ENCODE results near the gene SORBS1.

DNA sequence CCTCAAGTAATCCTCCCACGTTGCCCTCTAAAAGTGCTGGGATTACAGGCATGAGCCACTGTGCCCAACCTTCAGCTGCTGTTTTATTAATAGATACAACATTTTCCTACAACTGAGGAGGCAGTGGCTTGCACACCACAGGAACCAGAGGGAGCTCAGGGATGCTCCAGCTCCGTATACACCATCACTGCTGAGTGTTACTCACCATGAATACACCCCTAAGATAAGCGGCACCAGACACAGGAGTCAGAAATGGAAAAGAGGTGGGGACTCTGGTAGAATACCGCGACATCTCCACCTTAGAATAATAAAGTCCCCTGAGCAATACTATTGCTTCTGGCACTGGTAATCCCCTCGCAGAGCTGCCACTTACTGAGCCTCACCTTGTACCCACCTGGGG is 201.7 kb downstream of the SORBS1 start:
- TF ChIP-seq RAD21 (conservative IDR thresholded peaks at IDR 0.05), result no peak
- TF ChIP-seq, protein P1, sequence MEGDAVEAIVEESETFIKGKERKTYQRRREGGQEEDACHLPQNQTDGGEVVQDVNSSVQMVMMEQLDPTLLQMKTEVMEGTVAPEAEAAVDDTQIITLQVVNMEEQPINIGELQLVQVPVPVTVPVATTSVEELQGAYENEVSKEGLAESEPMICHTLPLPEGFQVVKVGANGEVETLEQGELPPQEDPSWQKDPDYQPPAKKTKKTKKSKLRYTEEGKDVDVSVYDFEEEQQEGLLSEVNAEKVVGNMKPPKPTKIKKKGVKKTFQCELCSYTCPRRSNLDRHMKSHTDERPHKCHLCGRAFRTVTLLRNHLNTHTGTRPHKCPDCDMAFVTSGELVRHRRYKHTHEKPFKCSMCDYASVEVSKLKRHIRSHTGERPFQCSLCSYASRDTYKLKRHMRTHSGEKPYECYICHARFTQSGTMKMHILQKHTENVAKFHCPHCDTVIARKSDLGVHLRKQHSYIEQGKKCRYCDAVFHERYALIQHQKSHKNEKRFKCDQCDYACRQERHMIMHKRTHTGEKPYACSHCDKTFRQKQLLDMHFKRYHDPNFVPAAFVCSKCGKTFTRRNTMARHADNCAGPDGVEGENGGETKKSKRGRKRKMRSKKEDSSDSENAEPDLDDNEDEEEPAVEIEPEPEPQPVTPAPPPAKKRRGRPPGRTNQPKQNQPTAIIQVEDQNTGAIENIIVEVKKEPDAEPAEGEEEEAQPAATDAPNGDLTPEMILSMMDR (IDR thresholded peaks at IDR 0.05; ENCODE audit: poor library complexity, severe bottlenecking), result no peak
- no peak for TF ChIP-seq POLR2AphosphoS5 (IDR thresholded peaks at IDR 0.05)
- no peak for TF ChIP-seq REST (IDR thresholded peaks at IDR 0.05; ENCODE audit: borderline replicate concordance)
- no peak for TF ChIP-seq MXI1 (conservative IDR thresholded peaks at IDR 0.05; ENCODE audit: poor library complexity, severe bottlenecking)
- no peak for TF ChIP-seq EP300 (conservative IDR thresholded peaks at IDR 0.05; ENCODE audit: poor library complexity, severe bottlenecking)
- no peak for TF ChIP-seq TAF1 (IDR thresholded peaks at IDR 0.05; ENCODE audit: low read depth)
- TF ChIP-seq SMC3 (conservative IDR thresholded peaks at IDR 0.05; ENCODE audit: poor library complexity), result no peak
- TF ChIP-seq EZH2 (IDR thresholded peaks at IDR 0.05; ENCODE audit: borderline replicate concordance, insufficient read depth, low read length, poor library complexity, severe bottlenecking), result no peak

Measured in neural cell (in vitro differentiated cells).